ENCODE results near the gene IGSF6.
A peak's percentile ranks its signal among the peaks of the same experiment; 100 is the strongest.
"Not testable (repeated sequence)": the region's sequence is repeated elsewhere in the genome, so short reads cannot be mapped to it uniquely, and the experiment has no call there.

IGSF6 gene

GRCh38 chr16:21652453-21652852 is at the start of gene IGSF6:
IGSF6 (minus strand) TSS chr16:21652608; CDS start chr16:21652598, 10 bp downstream.
- no peak for DNase-seq (ENCODE audit: low read depth)

- no peak for DNase-seq (ENCODE audit: low read depth)
Observed at GRCh38 chr16:21701271-21701670, 48.9 kb upstream of the IGSF6 start.

- DNase-seq (ENCODE audit: low read depth), result no peak
Observed at GRCh38 chr16:21698169-21699032, 46.0 kb upstream of the IGSF6 start.

GRCh38 chr16:21697032-21697431 is 44.6 kb upstream of the IGSF6 start:
- no peak for DNase-seq (ENCODE audit: low read depth)

- no peak for DNase-seq (ENCODE audit: low read depth)
Observed at GRCh38 chr16:21694609-21695008, 42.2 kb upstream of the IGSF6 start.

GRCh38 chr16:21690967-21691366 is 38.6 kb upstream of the IGSF6 start:
- not testable (repeated sequence) for DNase-seq (ENCODE audit: low read depth)

GRCh38 chr16:21689107-21689506 is 36.7 kb upstream of the IGSF6 start:
- DNase-seq (ENCODE audit: low read depth), result no peak

GRCh38 chr16:21685034-21685455 is 32.6 kb upstream of the IGSF6 start:
- no peak for DNase-seq (ENCODE audit: low read depth)

- DNase-seq (ENCODE audit: low read depth), result peak; percentile 16
Observed at GRCh38 chr16:21684199-21684598, 31.8 kb upstream of the IGSF6 start.

- DNase-seq (ENCODE audit: low read depth), result no peak
Observed at GRCh38 chr16:21683184-21683583, 30.8 kb upstream of the IGSF6 start.

GRCh38 chr16:21680714-21681113 is 28.3 kb upstream of the IGSF6 start:
- DNase-seq (ENCODE audit: low read depth), result not testable (repeated sequence)

- DNase-seq (ENCODE audit: low read depth), result not testable (repeated sequence)
Observed at GRCh38 chr16:21674456-21674855, 22.0 kb upstream of the IGSF6 start.

- no peak for DNase-seq (ENCODE audit: low read depth)
Observed at GRCh38 chr16:21673469-21673868, 21.1 kb upstream of the IGSF6 start.

GRCh38 chr16:21667575-21667974 is 15.2 kb upstream of the IGSF6 start:
- no peak for DNase-seq (ENCODE audit: low read depth)

GRCh38 chr16:21666772-21667171 is 14.4 kb upstream of the IGSF6 start:
- DNase-seq (ENCODE audit: low read depth), result no peak

GRCh38 chr16:21664801-21665492 is 12.5 kb upstream of the IGSF6 start:
- DNase-seq (ENCODE audit: low read depth), result no peak

GRCh38 chr16:21663889-21664647 is 11.7 kb upstream of the IGSF6 start, which contains the start of gene OTOA:
OTOA (plus strand) TSS chr16:21663968; CDS start chr16:21678515, 14,547 bp downstream.
- no peak for DNase-seq (ENCODE audit: low read depth)

- DNase-seq (ENCODE audit: low read depth), result no peak
Observed at GRCh38 chr16:21659124-21659523, 6.7 kb upstream of the IGSF6 start.

- no peak for DNase-seq (ENCODE audit: low read depth)
Observed at GRCh38 chr16:21656795-21657768, 4.7 kb upstream of the IGSF6 start.

GRCh38 chr16:21654881-21655280 is 2.5 kb upstream of the IGSF6 start:
- DNase-seq (ENCODE audit: low read depth), result no peak

GRCh38 chr16:21654466-21654865 is 2.1 kb upstream of the IGSF6 start:
- DNase-seq (ENCODE audit: low read depth), result no peak
